NCI-H1417 (cell line): ENCODE measurements around the gene ATXN2.
"Not testable (repeated sequence)": the region's sequence is repeated elsewhere in the genome, so short reads cannot be mapped to it uniquely, and the experiment has no call there.

Experiments used
- DNase-seq, 3 experiments: peaks; one replicate each; lab custom pipeline; 2025; lab: John Stamatoyannopoulos, UW

Gene ATXN2

GRCh38 chr12:111506260-111506659, 92.9 kb downstream of the ATXN2 start:
- DNase-seq: no peak

GRCh38 chr12:111505601-111506036, 93.5 kb downstream of the ATXN2 start:
- DNase-seq: no peak

- DNase-seq: no peak
Observed at GRCh38 chr12:111503116-111503515, 96.0 kb downstream of the ATXN2 start.

- no peak for DNase-seq
Observed at GRCh38 chr12:111494676-111495075, 104.4 kb downstream of the ATXN2 start.

- not testable (repeated sequence) for DNase-seq
Observed at GRCh38 chr12:111492979-111493378, 106.1 kb downstream of the ATXN2 start.

- no peak for DNase-seq
Observed at GRCh38 chr12:111488798-111489197, 110.3 kb downstream of the ATXN2 start.

- no peak for DNase-seq
Observed at GRCh38 chr12:111488271-111488670, 110.8 kb downstream of the ATXN2 start.

GRCh38 chr12:111482462-111482861, 116.7 kb downstream of the ATXN2 start:
- no peak for DNase-seq

GRCh38 chr12:111471236-111471635, 127.9 kb downstream of the ATXN2 start:
- DNase-seq: no peak

- DNase-seq: no peak
Observed at GRCh38 chr12:111469401-111469800, 129.7 kb downstream of the ATXN2 start.

- no peak for DNase-seq
Observed at GRCh38 chr12:111467857-111468241, 131.3 kb downstream of the ATXN2 start.

GRCh38 chr12:111467092-111467856, 131.8 kb downstream of the ATXN2 start:
- DNase-seq: peak in 1 of 3 experiments; percentile 34

- DNase-seq: no peak
Observed at GRCh38 chr12:111462210-111462769, 136.8 kb downstream of the ATXN2 start.

GRCh38 chr12:111460111-111460510, 139.0 kb downstream of the ATXN2 start:
- not testable (repeated sequence) for DNase-seq

GRCh38 chr12:111458546-111459172, 140.5 kb downstream of the ATXN2 start:
- DNase-seq: no peak

- no peak for DNase-seq
Observed at GRCh38 chr12:111457577-111457976, 141.5 kb downstream of the ATXN2 start.

- no peak for DNase-seq
Observed at GRCh38 chr12:111457071-111457470, 142.0 kb downstream of the ATXN2 start.

- no peak for DNase-seq
Observed at GRCh38 chr12:111455448-111456320, 143.4 kb downstream of the ATXN2 start.

- DNase-seq: no peak
Observed at GRCh38 chr12:111454716-111455447, 144.2 kb downstream of the ATXN2 start.

GRCh38 chr12:111454311-111454710, 144.8 kb downstream of the ATXN2 start:
- no peak for DNase-seq
